Measurements from ENCODE around the gene SRRM5. TPM values are rescaled to one million over a fixed set of nuclear protein-coding genes. Genes with fewer than 3 reads are reported as not detected.
"Not testable (repeated sequence)": the region's sequence is repeated elsewhere in the genome, so short reads cannot be mapped to it uniquely, and the experiment has no call there.

Gene SRRM5
- polyA plus RNA-seq, 1 donor from 2014 or later: not detected

- H3K4me1 Mint-ChIP-seq: peaks cover 12 to 25% (median 20%) of the 10 kb centered on the region in 3 donors
- H3K27ac Mint-ChIP-seq: peak within 1 kb of the TSS; percentile 99 to 100 (median 100)
- no peaks in the 10 kb centered on the region for H3K9me3 Mint-ChIP-seq
- no peaks in the 10 kb centered on the region for H3K27me3 Mint-ChIP-seq
- H3K36me3 Mint-ChIP-seq: peaks cover 4% of the 10 kb centered on the region
- peak within 1 kb of the TSS; percentile 87 to 99 (median 98) for H3K4me3 Mint-ChIP-seq
These were observed 15.7 kb upstream of the SRRM5 start, which contains the start of the genes IRGQ and ZNF576 for GRCh38 chr19:43595999-43596841. Gene IRGQ, minus strand, starts transcription at chr19:43596134. Its CDS starts 796 bp downstream, at chr19:43595338. Gene ZNF576, plus strand, starts transcription at chr19:43596595. Its CDS starts 514 bp downstream, at chr19:43597109.

GRCh38 chr19:43596842-43597461 is 14.9 kb upstream of the SRRM5 start:
- peak overlapping the region; percentile 87 to 99 (median 98) for H3K4me3 Mint-ChIP-seq
- peaks cover 12 to 28% (median 20%) of the 10 kb centered on the region in 3 donors for H3K4me1 Mint-ChIP-seq
- H3K27me3 Mint-ChIP-seq: no peaks in the 10 kb centered on the region

GRCh38 chr19:43597876-43598275 is 14.0 kb upstream of the SRRM5 start:
- Mint-ChIP-seq H3K36me3 (peaks cover 4% of the 10 kb centered on the region), H3K4me1 (peaks cover 12 to 27% (median 20%) of the 10 kb centered on the region in 3 donors)

More at GRCh38 chr19:43596842-43597461, 14.9 kb upstream of the SRRM5 start:
- Mint-ChIP-seq H3K36me3 (peaks cover 4% of the 10 kb centered on the region), H3K9me3 (no peaks in the 10 kb centered on the region), H3K27ac (peak overlapping the region; percentile 99 to 100 (median 100))

GRCh38 chr19:43598445-43599240 is 13.2 kb upstream of the SRRM5 start:
- H3K27ac Mint-ChIP-seq: peak overlapping the region in 1 of 3 donors; percentile 99
- H3K4me3 Mint-ChIP-seq: peak overlapping the region in 3 of 4 donors; percentile 33 to 97 (median 81)
- no peaks in the 10 kb centered on the region for H3K9me3 Mint-ChIP-seq
- H3K4me1 Mint-ChIP-seq: peaks cover 15 to 31% (median 21%) of the 10 kb centered on the region in 3 donors
- H3K27me3 Mint-ChIP-seq: no peaks in the 10 kb centered on the region
- peaks cover 3% of the 10 kb centered on the region for H3K36me3 Mint-ChIP-seq

More at GRCh38 chr19:43597876-43598275, 14.0 kb upstream of the SRRM5 start:
- no peaks in the 10 kb centered on the region for H3K9me3 Mint-ChIP-seq
- peak overlapping the region; percentile 87 to 99 (median 98) for H3K4me3 Mint-ChIP-seq
- no peaks in the 10 kb centered on the region for H3K27me3 Mint-ChIP-seq
- H3K27ac Mint-ChIP-seq: peak overlapping the region in 2 of 3 donors; percentile 87 to 99

GRCh38 chr19:43599635-43600295 is 12.1 kb upstream of the SRRM5 start:
- Mint-ChIP-seq H3K27me3 (no peaks in the 10 kb centered on the region), H3K36me3 (no peaks in the 10 kb centered on the region), H3K9me3 (no peaks in the 10 kb centered on the region), H3K4me1 (peaks cover 18 to 31% (median 23%) of the 10 kb centered on the region in 3 donors), H3K4me3 (peak overlapping the region in 2 of 4 donors; percentile 8 to 59), H3K27ac (peak overlapping the region in 1 of 3 donors; percentile 66)

GRCh38 chr19:43600326-43600725 is 11.6 kb upstream of the SRRM5 start:
- H3K27me3 Mint-ChIP-seq, H3K9me3 Mint-ChIP-seq, H3K36me3 Mint-ChIP-seq: not testable (repeated sequence)
- Mint-ChIP-seq H3K27ac (peak overlapping the region in 2 of 3 donors; percentile 66 to 90), H3K4me3 (peak overlapping the region in 2 of 4 donors; percentile 8 to 59), H3K4me1 (peaks cover 21 to 34% (median 26%) of the 10 kb centered on the region in 3 donors)

GRCh38 chr19:43605875-43606568 is 5.9 kb upstream of the SRRM5 start:
- Mint-ChIP-seq H3K4me1 (peaks cover 9 to 19% (median 17%) of the 10 kb centered on the region in 3 donors), H3K4me3 (no peak overlapping the region), H3K27me3 (no peaks in the 10 kb centered on the region), H3K27ac (no peak overlapping the region), H3K36me3 (peaks cover 2% of the 10 kb centered on the region), H3K9me3 (no peaks in the 10 kb centered on the region)

- H3K27me3 Mint-ChIP-seq: no peaks in the 10 kb centered on the region
- no peaks in the 10 kb centered on the region for H3K9me3 Mint-ChIP-seq
- no peak overlapping the region for H3K27ac Mint-ChIP-seq
- H3K4me3 Mint-ChIP-seq: no peak overlapping the region
- peaks cover 2% of the 10 kb centered on the region for H3K36me3 Mint-ChIP-seq
- H3K4me1 Mint-ChIP-seq: peaks cover 9 to 19% (median 15%) of the 10 kb centered on the region in 3 donors
These were observed 5.2 kb upstream of the SRRM5 start for GRCh38 chr19:43606569-43607229.

GRCh38 chr19:43607238-43608205 is 4.4 kb upstream of the SRRM5 start:
- peak overlapping the region in 1 of 4 donors; percentile 33 for H3K4me3 Mint-ChIP-seq
- H3K27ac Mint-ChIP-seq: peak overlapping the region in 1 of 3 donors; percentile 42
- no peaks in the 10 kb centered on the region for H3K9me3 Mint-ChIP-seq
- no peaks in the 10 kb centered on the region for H3K27me3 Mint-ChIP-seq
- H3K36me3 Mint-ChIP-seq: peaks cover 2% of the 10 kb centered on the region
- peaks cover 9 to 19% (median 18%) of the 10 kb centered on the region in 3 donors for H3K4me1 Mint-ChIP-seq

GRCh38 chr19:43609872-43610271 is 2.0 kb upstream of the SRRM5 start:
- Mint-ChIP-seq H3K4me3 (no peak overlapping the region), H3K36me3 (peaks cover 8% of the 10 kb centered on the region), H3K27me3 (no peaks in the 10 kb centered on the region), H3K27ac (peak overlapping the region in 1 of 3 donors; percentile 76), H3K9me3 (no peaks in the 10 kb centered on the region), H3K4me1 (peaks cover 2 to 13% (median 10%) of the 10 kb centered on the region in 3 donors)

- Mint-ChIP-seq H3K27me3 (no peaks in the 10 kb centered on the region), H3K9me3 (no peaks in the 10 kb centered on the region), H3K4me1 (peaks cover 0 to 9% (median 7%) of the 10 kb centered on the region in 3 donors), H3K27ac (peak overlapping the region in 1 of 3 donors; percentile 76), H3K36me3 (peaks cover 8% of the 10 kb centered on the region), H3K4me3 (no peak overlapping the region)
These were observed 1.4 kb upstream of the SRRM5 start for GRCh38 chr19:43610493-43610892.

- H3K4me1 Mint-ChIP-seq: peaks cover 0 to 9% (median 0%) of the 10 kb centered on the region in 3 donors
- no peaks in the 10 kb centered on the region for H3K9me3 Mint-ChIP-seq
- peaks cover 8% of the 10 kb centered on the region for H3K36me3 Mint-ChIP-seq
- H3K27me3 Mint-ChIP-seq: no peaks in the 10 kb centered on the region
- no peak overlapping the region for H3K27ac Mint-ChIP-seq
- H3K4me3 Mint-ChIP-seq: peak overlapping the region in 1 of 4 donors; percentile 26
These were observed 486 bp downstream of the SRRM5 start for GRCh38 chr19:43612374-43612773.
